Measurements from ENCODE around the gene PRLR.

PRLR gene

GRCh38 chr5:35035271-35035670 lies 195.0 kb downstream of the PRLR start:
- H3K4me3 ChIP-seq (ENCODE audit: low read depth, low read length): no peak overlapping the region
- DNase-seq (ENCODE audit: low read depth): no peak
- no peak for TF ChIP-seq MYC (IDR thresholded peaks at IDR 0.05; ENCODE audit: low read depth, low read length)
- no peak for TF ChIP-seq MAX (IDR thresholded peaks at IDR 0.05; ENCODE audit: low read depth, low read length)
- TF ChIP-seq CTCF (IDR thresholded peaks at IDR 0.05; ENCODE audit: low read depth, low read length): no peak
- TF ChIP-seq POLR2A (IDR thresholded peaks at IDR 0.05; ENCODE audit: extremely low read depth, insufficient read length): no peak

GRCh38 chr5:35032356-35032755 lies 197.9 kb downstream of the PRLR start:
- TF ChIP-seq POLR2A (IDR thresholded peaks at IDR 0.05; ENCODE audit: extremely low read depth, insufficient read length) (no peak), MYC (IDR thresholded peaks at IDR 0.05; ENCODE audit: low read depth, low read length) (no peak), MAX (IDR thresholded peaks at IDR 0.05; ENCODE audit: low read depth, low read length) (no peak), CTCF (IDR thresholded peaks at IDR 0.05; ENCODE audit: low read depth, low read length) (no peak)

GRCh38 chr5:35031276-35031675 lies 199.0 kb downstream of the PRLR start:
- DNase-seq (ENCODE audit: low read depth): no peak
- no peak for TF ChIP-seq MYC (IDR thresholded peaks at IDR 0.05; ENCODE audit: low read depth, low read length)
- no peak for TF ChIP-seq POLR2A (IDR thresholded peaks at IDR 0.05; ENCODE audit: extremely low read depth, insufficient read length)
- H3K4me3 ChIP-seq (ENCODE audit: low read depth, low read length): no peak overlapping the region

More at GRCh38 chr5:35032356-35032755, 197.9 kb downstream of the PRLR start:
- H3K4me3 ChIP-seq (ENCODE audit: low read depth, low read length): no peak overlapping the region
- no peak for DNase-seq (ENCODE audit: low read depth)

GRCh38 chr5:35030426-35031100 lies 199.7 kb downstream of the PRLR start:
- DNase-seq (ENCODE audit: low read depth): peak; percentile 30
- no peak overlapping the region for H3K4me3 ChIP-seq (ENCODE audit: low read depth, low read length)
- TF ChIP-seq MYC (IDR thresholded peaks at IDR 0.05; ENCODE audit: low read depth, low read length) (no peak), POLR2A (IDR thresholded peaks at IDR 0.05; ENCODE audit: extremely low read depth, insufficient read length) (no peak), CTCF (IDR thresholded peaks at IDR 0.05; ENCODE audit: low read depth, low read length) (no peak), MAX (IDR thresholded peaks at IDR 0.05; ENCODE audit: low read depth, low read length) (no peak)

GRCh38 chr5:35029333-35029732 lies 201.0 kb downstream of the PRLR start:
- no peak for DNase-seq (ENCODE audit: low read depth)
- TF ChIP-seq POLR2A (IDR thresholded peaks at IDR 0.05; ENCODE audit: extremely low read depth, insufficient read length) (no peak), CTCF (IDR thresholded peaks at IDR 0.05; ENCODE audit: low read depth, low read length) (no peak), MAX (IDR thresholded peaks at IDR 0.05; ENCODE audit: low read depth, low read length) (no peak), MYC (IDR thresholded peaks at IDR 0.05; ENCODE audit: low read depth, low read length) (no peak)
- no peak overlapping the region for H3K4me3 ChIP-seq (ENCODE audit: low read depth, low read length)

GRCh38 chr5:35026941-35027340 lies 203.3 kb downstream of the PRLR start:
- no peak overlapping the region for H3K4me3 ChIP-seq (ENCODE audit: low read depth, low read length)
- TF ChIP-seq MAX (IDR thresholded peaks at IDR 0.05; ENCODE audit: low read depth, low read length): no peak
- TF ChIP-seq POLR2A (IDR thresholded peaks at IDR 0.05; ENCODE audit: extremely low read depth, insufficient read length): no peak
- TF ChIP-seq CTCF (IDR thresholded peaks at IDR 0.05; ENCODE audit: low read depth, low read length): no peak
- no peak for TF ChIP-seq MYC (IDR thresholded peaks at IDR 0.05; ENCODE audit: low read depth, low read length)
- DNase-seq (ENCODE audit: low read depth): no peak

Data from NB4 (cell line).